ENCODE data around the gene EML2.

Gene EML2

GRCh38 chr19:45581576-45581975 is 57.6 kb downstream of the EML2 start:
- no peak for DNase-seq

GRCh38 chr19:45578861-45579260 is 60.3 kb downstream of the EML2 start:
- DNase-seq: no peak

GRCh38 chr19:45577111-45577905 is 61.9 kb downstream of the EML2 start:
- no peak for DNase-seq

DNA sequence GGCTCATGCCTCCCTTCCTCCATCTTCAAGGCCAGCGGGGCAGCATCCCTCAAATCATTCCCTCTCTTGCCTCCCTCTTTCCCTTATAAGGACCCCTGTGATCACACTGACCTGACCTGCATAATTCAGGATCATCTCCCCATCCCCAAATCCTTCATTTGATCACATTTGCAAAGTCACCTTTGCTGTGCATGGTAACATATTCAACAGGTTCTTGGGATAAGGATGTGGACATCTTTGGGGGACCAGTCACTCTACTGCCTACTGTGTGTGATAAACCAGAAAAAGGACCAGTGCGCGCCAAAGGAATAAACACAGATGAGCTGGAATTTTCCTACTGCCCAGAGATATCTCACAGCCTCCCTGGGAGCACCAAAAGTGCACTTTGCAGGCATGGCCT is 62.5 kb downstream of the EML2 start:
- DNase-seq: no peak

DNA sequence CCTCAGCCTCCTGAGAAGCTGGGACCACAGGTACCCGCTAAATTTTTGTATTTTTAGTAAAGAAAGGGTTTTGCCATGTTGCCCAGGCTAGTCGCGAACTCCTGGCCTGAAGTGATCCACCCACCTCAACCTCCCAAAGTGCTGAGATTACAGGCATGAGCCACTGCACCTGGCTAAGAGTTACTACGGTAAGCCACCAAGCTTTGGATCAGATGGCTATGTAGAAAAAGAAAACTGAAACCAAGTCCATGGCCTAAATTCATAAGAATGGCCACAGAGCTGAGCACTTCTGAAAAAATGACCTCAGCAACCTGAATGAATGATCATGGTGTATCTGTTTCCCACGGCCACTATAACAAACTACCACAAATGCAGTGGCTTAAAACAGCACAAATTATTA is 64.0 kb downstream of the EML2 start:
- DNase-seq: no peak

GRCh38 chr19:45574526-45574925 is 64.7 kb downstream of the EML2 start:
- no peak for DNase-seq

DNA sequence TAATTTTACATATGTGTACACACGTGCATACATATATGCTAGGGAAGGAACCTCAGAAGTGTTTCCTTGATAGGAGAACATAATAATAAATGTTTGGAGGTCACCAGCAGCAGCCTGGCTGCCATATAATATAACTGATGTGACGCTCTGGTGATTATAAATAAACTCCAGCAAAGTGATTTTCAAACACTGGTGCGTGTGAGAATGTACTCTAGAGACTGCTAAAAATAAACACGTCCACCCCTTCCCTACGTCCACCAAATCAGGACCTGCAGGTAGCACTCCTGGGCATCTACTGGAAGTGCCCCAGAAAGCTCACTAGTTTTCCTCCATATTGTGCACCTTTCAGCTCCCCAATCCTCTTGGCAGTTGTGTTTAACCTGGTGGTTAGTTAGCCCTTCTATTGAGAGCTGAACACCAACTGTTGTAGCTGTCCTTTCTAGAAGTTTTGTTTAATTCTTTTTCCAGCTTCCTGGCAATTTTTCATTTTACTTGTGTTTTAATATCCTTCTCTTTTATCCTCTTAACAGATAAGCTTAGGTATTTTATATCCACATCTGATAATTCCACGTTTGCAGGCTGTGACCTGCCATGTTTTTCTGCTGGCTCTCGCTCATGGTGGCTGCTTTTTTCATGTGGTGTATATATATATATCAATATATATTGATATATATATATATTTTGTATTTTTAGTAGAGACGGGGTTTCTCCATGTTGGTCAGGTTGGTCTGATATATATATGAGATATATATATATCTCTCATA is 67.6 kb downstream of the EML2 start:
- DNase-seq: no peak

GRCh38 chr19:45569619-45570421 is 69.4 kb downstream of the EML2 start:
- no peak for DNase-seq

DNA sequence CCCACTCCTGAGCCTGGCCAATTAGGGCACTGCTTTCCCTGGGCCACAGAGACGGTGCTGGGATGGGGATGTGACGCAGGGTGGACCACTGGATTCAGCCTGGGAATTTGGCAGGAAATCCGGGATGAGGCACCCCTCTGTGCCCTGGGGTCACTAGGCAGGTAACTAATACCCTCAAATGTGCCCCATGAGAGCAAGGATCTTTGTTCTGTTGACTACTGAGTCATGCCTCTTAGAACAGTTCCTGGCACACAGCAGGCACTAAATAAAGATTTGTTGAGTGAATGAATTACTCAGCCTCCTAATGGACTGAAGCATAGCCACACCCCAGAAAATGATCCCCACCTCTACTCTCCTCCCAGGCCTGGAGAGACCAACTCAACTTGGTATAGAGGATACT is 70.5 kb downstream of the EML2 start:
- DNase-seq: no peak

DNA sequence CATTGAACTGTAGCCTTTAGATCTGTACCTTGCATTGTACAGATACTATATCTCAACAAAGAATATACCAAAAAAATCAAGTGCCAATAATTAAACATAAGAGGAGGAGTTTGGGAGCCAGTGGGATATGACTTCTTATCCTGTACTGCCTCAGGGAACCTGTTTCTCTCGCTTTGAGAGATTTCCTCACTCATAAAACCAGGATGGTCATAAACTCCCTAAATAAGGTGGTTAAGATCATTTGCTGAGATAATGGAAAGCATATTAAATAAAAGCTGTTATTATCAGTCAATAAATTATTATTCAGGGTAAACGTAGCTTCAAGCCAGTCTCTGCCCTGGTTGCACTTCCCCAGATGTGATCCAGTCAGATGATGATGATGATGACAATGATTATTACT is 71.6 kb downstream of the EML2 start:
- no peak for DNase-seq

GRCh38 chr19:45564131-45564780 is 74.9 kb downstream of the EML2 start:
- no peak for DNase-seq

- DNase-seq: no peak
Measured at GRCh38 chr19:45560686-45561085, 78.5 kb downstream of the EML2 start.

DNA sequence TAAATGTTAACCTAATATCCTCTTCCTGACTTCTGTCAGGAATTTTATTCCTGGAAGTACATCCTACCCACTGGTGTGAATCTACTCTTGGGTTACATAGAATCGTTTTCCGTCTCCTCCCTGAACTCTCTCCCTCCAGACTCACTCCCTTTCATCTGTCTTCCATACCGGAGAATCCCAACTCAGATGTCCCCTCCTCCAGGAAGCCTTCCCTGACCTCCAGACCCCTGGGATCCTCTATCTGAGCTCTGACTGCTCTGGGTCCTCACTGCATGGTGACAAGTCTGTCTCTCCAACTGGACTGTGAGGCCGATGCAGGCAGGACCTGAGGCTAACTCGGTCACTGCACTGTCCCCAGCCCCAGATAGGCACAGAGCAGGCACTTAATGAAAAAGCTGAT is 79.2 kb downstream of the EML2 start:
- no peak for DNase-seq
